Measurements from ENCODE around the gene RAB1B.
A peak's percentile ranks its signal among the peaks of the same experiment; 100 is the strongest.
"Not testable (repeated sequence)": the region's sequence is repeated elsewhere in the genome, so short reads cannot be mapped to it uniquely, and the experiment has no call there.

The RAB1B gene

GRCh38 chr11:66293777-66294625 is 25.6 kb downstream of the RAB1B start:
- no peak for DNase-seq (ENCODE audit: insufficient read length)
- no peak for FAIRE-seq
- TF ChIP-seq TAF1 (IDR thresholded peaks at IDR 0.05; ENCODE audit: borderline replicate concordance, low read depth, low read length) = no peak
- no peak for TF ChIP-seq POLR2A (IDR thresholded peaks at IDR 0.05; ENCODE audit: low read depth, low read length)
- TF ChIP-seq POLR2AphosphoS5 (IDR thresholded peaks at IDR 0.05; ENCODE audit: low read depth, low read length) = no peak

GRCh38 chr11:66294626-66295620 is 26.5 kb downstream of the RAB1B start:
- TF ChIP-seq POLR2A (IDR thresholded peaks at IDR 0.05; ENCODE audit: low read depth, low read length) (no peak), POLR2AphosphoS5 (IDR thresholded peaks at IDR 0.05; ENCODE audit: low read depth, low read length) (no peak), TAF1 (IDR thresholded peaks at IDR 0.05; ENCODE audit: borderline replicate concordance, low read depth, low read length) (no peak)
- DNase-seq (ENCODE audit: insufficient read length) (no peak), FAIRE-seq (no peak)

GRCh38 chr11:66297610-66298009 is 29.2 kb downstream of the RAB1B start:
- DNase-seq (ENCODE audit: insufficient read length) (no peak), FAIRE-seq (no peak)
- TF ChIP-seq TAF1 (IDR thresholded peaks at IDR 0.05; ENCODE audit: borderline replicate concordance, low read depth, low read length) (no peak), POLR2A (IDR thresholded peaks at IDR 0.05; ENCODE audit: low read depth, low read length) (no peak), POLR2AphosphoS5 (IDR thresholded peaks at IDR 0.05; ENCODE audit: low read depth, low read length) (no peak)

- TF ChIP-seq POLR2A (IDR thresholded peaks at IDR 0.05; ENCODE audit: low read depth, low read length) = no peak
- DNase-seq (ENCODE audit: insufficient read length) (no peak), FAIRE-seq (no peak)
Observed at GRCh38 chr11:66299186-66299585, 30.7 kb downstream of the RAB1B start.

- FAIRE-seq (no peak), DNase-seq (ENCODE audit: insufficient read length) (no peak)
- TF ChIP-seq TAF1 (IDR thresholded peaks at IDR 0.05; ENCODE audit: borderline replicate concordance, low read depth, low read length) (no peak), POLR2A (IDR thresholded peaks at IDR 0.05; ENCODE audit: low read depth, low read length) (no peak), POLR2AphosphoS5 (IDR thresholded peaks at IDR 0.05; ENCODE audit: low read depth, low read length) (no peak)
Observed at GRCh38 chr11:66302656-66303055, 34.2 kb downstream of the RAB1B start.

- TF ChIP-seq POLR2A (IDR thresholded peaks at IDR 0.05; ENCODE audit: low read depth, low read length) (no peak), TAF1 (IDR thresholded peaks at IDR 0.05; ENCODE audit: borderline replicate concordance, low read depth, low read length) (no peak), POLR2AphosphoS5 (IDR thresholded peaks at IDR 0.05; ENCODE audit: low read depth, low read length) (no peak)
- no peak for FAIRE-seq
Observed at GRCh38 chr11:66309475-66309874, 41.0 kb downstream of the RAB1B start.

GRCh38 chr11:66310324-66310723 is 41.9 kb downstream of the RAB1B start:
- no peak for DNase-seq (ENCODE audit: insufficient read length)
- TF ChIP-seq POLR2A (IDR thresholded peaks at IDR 0.05; ENCODE audit: low read depth, low read length) = no peak
- TF ChIP-seq TAF1 (IDR thresholded peaks at IDR 0.05; ENCODE audit: borderline replicate concordance, low read depth, low read length) = no peak
- TF ChIP-seq POLR2AphosphoS5 (IDR thresholded peaks at IDR 0.05; ENCODE audit: low read depth, low read length) = no peak
- no peak for FAIRE-seq

More at GRCh38 chr11:66309475-66309874, 41.0 kb downstream of the RAB1B start:
- no peak for DNase-seq (ENCODE audit: insufficient read length)

GRCh38 chr11:66310803-66311440 is 42.5 kb downstream of the RAB1B start:
- not testable (repeated sequence) for FAIRE-seq

GRCh38 chr11:66311470-66311964 is 43.1 kb downstream of the RAB1B start:
- TF ChIP-seq POLR2AphosphoS5 (IDR thresholded peaks at IDR 0.05; ENCODE audit: low read depth, low read length) = no peak
- no peak for TF ChIP-seq TAF1 (IDR thresholded peaks at IDR 0.05; ENCODE audit: borderline replicate concordance, low read depth, low read length)
- TF ChIP-seq POLR2A (IDR thresholded peaks at IDR 0.05; ENCODE audit: low read depth, low read length) = no peak
- DNase-seq (ENCODE audit: insufficient read length) (no peak), FAIRE-seq (no peak)

More at GRCh38 chr11:66310803-66311440, 42.5 kb downstream of the RAB1B start:
- not testable (repeated sequence) for DNase-seq (ENCODE audit: insufficient read length)

GRCh38 chr11:66311965-66312548 is 43.6 kb downstream of the RAB1B start:
- DNase-seq (ENCODE audit: insufficient read length) = peak; percentile 93
- no peak for TF ChIP-seq POLR2AphosphoS5 (IDR thresholded peaks at IDR 0.05; ENCODE audit: low read depth, low read length)
- TF ChIP-seq TAF1 (IDR thresholded peaks at IDR 0.05; ENCODE audit: borderline replicate concordance, low read depth, low read length) = no peak
- TF ChIP-seq POLR2A (IDR thresholded peaks at IDR 0.05; ENCODE audit: low read depth, low read length) = no peak
- FAIRE-seq = peak; percentile 99
